ENCODE data around the gene DRG2. TPM values are rescaled to one million over a fixed set of nuclear protein-coding genes. Genes with fewer than 3 reads are reported as not detected.

DRG2 gene
- total and polyA plus RNA-seq, 2 of the 4 experiments (the other 2 are of a cell fraction) = 43.6 to 45.1 TPM

DNA sequence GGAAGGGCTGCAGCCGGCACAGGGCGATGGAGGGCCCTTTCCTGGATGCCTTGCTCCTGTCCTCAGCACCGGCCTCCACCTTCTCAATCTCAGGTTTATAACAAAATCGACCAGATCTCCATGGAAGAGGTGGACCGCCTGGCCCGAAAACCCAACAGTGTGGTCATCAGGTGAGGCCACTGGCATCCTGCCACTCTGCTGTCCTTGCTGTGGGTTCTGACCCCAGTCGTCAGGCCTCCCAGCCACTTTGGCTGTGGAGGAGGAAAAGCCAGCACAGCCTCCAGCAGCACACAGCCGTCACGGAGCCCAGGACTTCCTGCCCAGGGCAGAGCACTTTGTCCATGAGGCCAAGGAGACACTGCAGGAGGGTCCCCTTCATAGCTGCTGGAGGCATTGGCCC is 14.1 kb downstream of the DRG2 start:
- CTCF ChIA-PET = no interaction called here
- DNase-seq (no peak), ATAC-seq (ENCODE audit: low read depth) (no peak)
- H3K36me3 ChIP-seq (ENCODE audit: control insufficient read depth, insufficient read depth, low read length) = peaks cover 78% of the 10 kb centered on the region
- H2BK120ac ChIP-seq (ENCODE audit: low read depth, low read length) = no peak overlapping the region
- no peaks in the 10 kb centered on the region for H3K9me3 ChIP-seq (ENCODE audit: control insufficient read depth, insufficient read depth, low read length)
- H4K8ac ChIP-seq (ENCODE audit: low read depth in 2 of 2, low read length in 2 of 2) = no peak overlapping the region
- peaks cover 6% of the 10 kb centered on the region; the same call in 1 of the 2 replicates for H4K20me1 ChIP-seq (ENCODE audit: insufficient read depth, low read length)
- H3K9me1 ChIP-seq (ENCODE audit: insufficient read depth, low read length) = peaks cover 5% of the 10 kb centered on the region; the same call in 1 of the 2 replicates
- H3K56ac ChIP-seq (ENCODE audit: extremely low read depth, insufficient read depth, low read length) = no peak overlapping the region
- H3K4ac ChIP-seq (ENCODE audit: low read depth, low read length) = no peak overlapping the region
- TF ChIP-seq, protein P1, sequence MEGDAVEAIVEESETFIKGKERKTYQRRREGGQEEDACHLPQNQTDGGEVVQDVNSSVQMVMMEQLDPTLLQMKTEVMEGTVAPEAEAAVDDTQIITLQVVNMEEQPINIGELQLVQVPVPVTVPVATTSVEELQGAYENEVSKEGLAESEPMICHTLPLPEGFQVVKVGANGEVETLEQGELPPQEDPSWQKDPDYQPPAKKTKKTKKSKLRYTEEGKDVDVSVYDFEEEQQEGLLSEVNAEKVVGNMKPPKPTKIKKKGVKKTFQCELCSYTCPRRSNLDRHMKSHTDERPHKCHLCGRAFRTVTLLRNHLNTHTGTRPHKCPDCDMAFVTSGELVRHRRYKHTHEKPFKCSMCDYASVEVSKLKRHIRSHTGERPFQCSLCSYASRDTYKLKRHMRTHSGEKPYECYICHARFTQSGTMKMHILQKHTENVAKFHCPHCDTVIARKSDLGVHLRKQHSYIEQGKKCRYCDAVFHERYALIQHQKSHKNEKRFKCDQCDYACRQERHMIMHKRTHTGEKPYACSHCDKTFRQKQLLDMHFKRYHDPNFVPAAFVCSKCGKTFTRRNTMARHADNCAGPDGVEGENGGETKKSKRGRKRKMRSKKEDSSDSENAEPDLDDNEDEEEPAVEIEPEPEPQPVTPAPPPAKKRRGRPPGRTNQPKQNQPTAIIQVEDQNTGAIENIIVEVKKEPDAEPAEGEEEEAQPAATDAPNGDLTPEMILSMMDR (conservative IDR thresholded peaks at IDR 0.05; ENCODE audit: low read depth, low read length) = no peak
- no peak for TF ChIP-seq CEBPB (IDR thresholded peaks at IDR 0.05; ENCODE audit: low read depth, low read length)
- no peak for TF ChIP-seq RCOR1 (IDR thresholded peaks at IDR 0.05; ENCODE audit: insufficient replicate concordance, low read length)
- no peak for TF ChIP-seq BHLHE40 (IDR thresholded peaks at IDR 0.05; ENCODE audit: low read depth, low read length)
- no peak for TF ChIP-seq MAFK (IDR thresholded peaks at IDR 0.05; ENCODE audit: low read depth, low read length)
- TF ChIP-seq RAD21 (IDR thresholded peaks at IDR 0.05; ENCODE audit: low read length) = no peak
- TF ChIP-seq, protein P2, sequence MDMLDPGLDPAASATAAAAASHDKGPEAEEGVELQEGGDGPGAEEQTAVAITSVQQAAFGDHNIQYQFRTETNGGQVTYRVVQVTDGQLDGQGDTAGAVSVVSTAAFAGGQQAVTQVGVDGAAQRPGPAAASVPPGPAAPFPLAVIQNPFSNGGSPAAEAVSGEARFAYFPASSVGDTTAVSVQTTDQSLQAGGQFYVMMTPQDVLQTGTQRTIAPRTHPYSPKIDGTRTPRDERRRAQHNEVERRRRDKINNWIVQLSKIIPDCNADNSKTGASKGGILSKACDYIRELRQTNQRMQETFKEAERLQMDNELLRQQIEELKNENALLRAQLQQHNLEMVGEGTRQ (IDR thresholded peaks at IDR 0.05; ENCODE audit: low read depth, low read length) = no peak
- H4K5ac ChIP-seq (ENCODE audit: low read depth, low read length) = no peak overlapping the region
- no peak overlapping the region for H2BK20ac ChIP-seq (ENCODE audit: low read depth, low read length)
- no peaks in the 10 kb centered on the region for H3K27me3 ChIP-seq (ENCODE audit: control insufficient read depth, insufficient read depth, low read length)
- no peak overlapping the region for H3K4me2 ChIP-seq (ENCODE audit: low read depth, low read length)
- intact Hi-C loops (cut with micrococcal nuclease) = no loop called here
- POLR2A ChIA-PET (ENCODE audit: unreplicated experiment) = no interaction called here
- H3K4me1 ChIP-seq (ENCODE audit: control insufficient read depth, insufficient read depth, low read length) = no peaks in the 10 kb centered on the region
- H3K23ac ChIP-seq (ENCODE audit: low read depth, low read length) = no peak overlapping the region
- H2AK9ac ChIP-seq (replicated peaks; ENCODE audit: low read depth, low read length, poor library complexity) = no peak overlapping the region
- dilution Hi-C loops (cut with HindIII; ENCODE audit: low sequenced_read_pairs, unreplicated experiment) = no loop called here
- H3K4me3 ChIP-seq (ENCODE audit: insufficient read depth, low read depth, low read length) = no peak overlapping the region
- 90% methylated on average over 3 of the region's 9 CpGs; no CpG with 5 or more reads in 1 of the 2 experiments for WGBS, 2 experiments (ENCODE audit: extremely low coverage in 2 of 2, insufficient read length in 1 of 2)
- H3K18ac ChIP-seq (ENCODE audit: low read depth, low read length) = no peak overlapping the region
- H2BK5ac ChIP-seq (ENCODE audit: low read depth, low read length, poor library complexity, severe bottlenecking) = no peak overlapping the region
- H2BK15ac ChIP-seq (ENCODE audit: low read depth, low read length) = no peak overlapping the region
- H3K79me1 ChIP-seq (ENCODE audit: low read depth in 1 of 2, low read length in 2 of 2) = peaks cover 0 to 4% of the 10 kb centered on the region in 2 experiments; a peak in 2 of 4 replicates
- H3K9ac ChIP-seq (ENCODE audit: low read depth, low read length) = no peak overlapping the region
- no peak overlapping the region for H3K14ac ChIP-seq (replicated peaks; ENCODE audit: low read depth, low read length)
- no peak overlapping the region for H3K27ac ChIP-seq (ENCODE audit: insufficient read depth, low read length)
- no peak overlapping the region for H4K91ac ChIP-seq (ENCODE audit: insufficient read depth, low read depth, low read length)
- no peak overlapping the region for H2AFZ ChIP-seq (replicated peaks; ENCODE audit: low read length, poor library complexity)
- no TSS peak for BruUV-seq (replicated peaks)
- no peak overlapping the region for H2AK5ac ChIP-seq (ENCODE audit: low read depth, low read length)
- in situ Hi-C loops (cut with MboI; ENCODE audit: low sequenced_read_pairs) = no loop called here

Measured in IMR-90 (cell line).